HG03045 (cell line): ENCODE measurements around the gene LSM7.

ENCODE experiments used
- ATAC-seq: cut with Tn5 transposase; IDR thresholded peaks from one replicate; pipeline ENCODE4 v1.9.1; 2021; ENCODE audit warnings: mild to moderate bottlenecking, moderate library complexity; ENCODE audit not compliant: unreplicated experiment

Gene LSM7

GRCh38 chr19:2305452-2306280 lies 22.7 kb downstream of the LSM7 start:
- no peak for ATAC-seq

- ATAC-seq = no peak
Observed at GRCh38 chr19:2303211-2303798, 25.1 kb downstream of the LSM7 start.

DNA sequence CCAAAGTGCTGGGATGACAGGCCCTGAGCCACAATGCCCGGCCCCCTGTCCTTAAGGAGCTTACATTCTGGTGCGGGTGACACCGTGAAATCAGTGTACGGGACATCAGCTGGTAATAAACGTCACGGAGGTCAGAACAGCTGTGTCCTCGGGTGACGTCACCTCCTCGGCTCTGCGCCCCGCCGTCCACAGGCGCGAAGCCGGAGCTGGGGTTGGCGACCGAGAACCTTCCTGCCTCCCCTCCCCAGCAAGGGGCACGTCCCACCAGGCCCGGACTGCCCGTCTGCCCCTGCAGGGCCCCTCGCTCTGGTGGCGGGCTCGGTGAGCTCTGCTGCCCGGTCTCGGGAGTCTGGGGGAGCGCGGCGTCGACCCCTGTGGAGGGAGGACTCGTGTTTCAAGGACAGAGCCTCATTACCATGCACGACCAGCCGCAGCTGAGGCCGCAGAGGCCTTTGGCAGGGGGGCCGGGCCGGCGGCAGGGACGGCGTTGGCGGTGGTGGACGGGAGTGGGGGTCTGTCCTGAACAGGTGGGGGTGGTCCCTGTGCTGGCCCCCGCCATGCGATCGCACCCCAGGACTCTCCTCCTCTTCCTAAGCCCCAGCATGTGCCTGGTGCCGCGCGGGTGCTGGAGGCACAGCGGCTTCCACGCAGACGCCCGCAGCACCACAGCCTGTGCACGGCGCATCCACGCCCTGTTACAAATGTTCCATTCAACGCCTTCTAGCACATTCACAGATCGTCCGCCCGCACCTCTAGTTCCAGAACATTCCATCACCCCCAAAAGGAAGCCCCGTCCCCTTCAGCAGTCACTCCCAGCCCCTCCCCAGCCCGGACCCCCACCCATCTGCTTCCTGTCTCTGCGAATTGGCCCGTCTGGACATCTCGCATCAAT lies 25.8 kb downstream of the LSM7 start:
- ATAC-seq = no peak

DNA sequence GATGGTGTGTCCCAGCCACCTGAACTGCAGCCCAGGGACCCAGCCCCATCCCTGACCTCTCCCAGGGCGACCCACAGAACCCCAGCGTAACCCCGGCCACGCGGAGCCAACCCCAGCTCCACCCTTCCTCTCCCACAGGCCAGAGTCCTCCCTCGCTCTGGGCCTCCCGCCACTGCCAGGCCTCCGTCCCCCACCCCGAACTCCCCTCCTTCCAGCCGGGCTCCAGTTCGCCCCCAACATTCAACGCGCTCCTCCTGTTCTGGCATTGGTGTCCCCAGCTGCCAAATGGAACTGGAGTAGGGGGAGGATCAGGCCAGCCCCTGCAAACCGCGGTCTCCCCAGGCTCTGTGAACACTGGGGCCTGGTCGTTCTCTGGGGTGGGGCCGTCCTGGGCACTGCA lies 27.9 kb downstream of the LSM7 start:
- no peak for ATAC-seq

GRCh38 chr19:2296141-2296540 lies 32.2 kb downstream of the LSM7 start:
- no peak for ATAC-seq

- ATAC-seq = no peak
Observed at GRCh38 chr19:2294687-2295335, 33.6 kb downstream of the LSM7 start.

GRCh38 chr19:2291185-2291751 lies 37.1 kb downstream of the LSM7 start:
- no peak for ATAC-seq

GRCh38 chr19:2290441-2291184 lies 37.8 kb downstream of the LSM7 start:
- no peak for ATAC-seq

- no peak for ATAC-seq
Observed at GRCh38 chr19:2289714-2290435, 38.5 kb downstream of the LSM7 start.

GRCh38 chr19:2288818-2289713 lies 39.3 kb downstream of the LSM7 start:
- no peak for ATAC-seq

GRCh38 chr19:2288338-2288817 lies 40.0 kb downstream of the LSM7 start:
- ATAC-seq = no peak

DNA sequence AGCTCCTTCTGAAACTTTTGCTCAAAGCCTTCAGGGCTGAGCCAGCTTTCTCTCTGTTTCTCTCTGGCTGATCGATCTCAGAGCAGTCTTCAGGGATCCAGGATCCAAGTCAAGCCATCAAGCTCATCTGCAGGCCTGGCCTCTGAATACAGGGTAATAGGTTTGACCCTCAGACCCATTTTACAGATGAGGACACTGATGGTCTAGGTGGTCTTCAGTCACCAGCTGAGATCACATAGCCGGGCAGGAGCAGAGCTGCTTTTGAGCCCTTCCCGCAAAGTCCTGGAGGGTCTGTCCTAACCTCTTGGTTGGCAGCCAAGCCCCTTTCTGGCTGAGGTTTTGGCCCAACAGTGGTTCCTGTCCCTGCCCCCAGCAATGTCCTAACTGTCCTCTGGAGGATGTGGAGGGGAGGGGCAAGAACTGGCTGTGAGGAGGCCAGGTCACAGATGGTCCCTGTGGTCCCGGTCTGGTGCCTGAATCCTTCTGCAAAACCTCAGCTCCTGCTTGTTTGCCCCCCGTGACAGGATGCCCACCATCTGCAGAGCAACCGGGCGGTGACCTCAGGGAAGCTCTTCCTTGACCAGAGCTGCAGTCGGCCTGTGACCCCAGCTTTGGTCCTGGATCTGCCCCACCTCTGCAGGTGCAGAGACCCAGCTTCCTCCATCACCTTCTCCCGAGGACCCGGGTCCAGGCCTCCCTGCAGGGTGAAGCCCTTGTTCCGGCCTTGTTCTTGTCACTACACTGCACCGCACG lies 40.6 kb downstream of the LSM7 start:
- ATAC-seq = no peak

- no peak for ATAC-seq
Observed at GRCh38 chr19:2286402-2287140, 41.8 kb downstream of the LSM7 start.

DNA sequence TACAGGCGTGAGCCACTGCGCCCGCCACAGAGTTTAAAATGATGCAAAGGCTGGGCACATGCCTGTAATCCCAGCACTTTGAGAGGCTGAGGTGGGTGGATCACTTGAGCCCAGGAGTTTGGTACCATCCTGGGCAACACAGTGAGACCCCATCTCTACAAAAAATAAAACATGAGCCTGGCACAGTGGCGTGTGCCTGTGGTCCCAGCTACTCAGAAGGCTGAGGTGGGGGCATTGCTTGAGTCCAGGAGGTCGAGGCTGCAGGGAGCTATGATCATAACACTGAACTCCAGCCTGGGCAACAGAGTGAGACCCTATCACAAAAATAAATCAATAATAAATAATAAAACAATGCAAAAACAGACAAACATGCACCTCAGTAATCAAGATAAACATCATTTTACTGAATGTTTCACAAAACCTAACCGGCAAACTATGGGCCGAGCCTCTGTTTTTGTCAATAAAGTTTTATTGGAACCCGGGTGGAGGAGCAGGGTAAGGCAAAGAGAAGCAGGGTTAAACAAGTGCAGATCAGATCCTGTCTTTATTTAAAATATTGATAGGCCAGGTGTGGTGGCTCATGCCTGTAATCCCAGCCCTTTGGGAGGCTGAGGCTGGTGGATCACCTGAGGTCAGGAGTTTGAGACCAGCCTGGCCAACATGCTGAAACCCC lies 44.4 kb downstream of the LSM7 start:
- ATAC-seq = no peak

DNA sequence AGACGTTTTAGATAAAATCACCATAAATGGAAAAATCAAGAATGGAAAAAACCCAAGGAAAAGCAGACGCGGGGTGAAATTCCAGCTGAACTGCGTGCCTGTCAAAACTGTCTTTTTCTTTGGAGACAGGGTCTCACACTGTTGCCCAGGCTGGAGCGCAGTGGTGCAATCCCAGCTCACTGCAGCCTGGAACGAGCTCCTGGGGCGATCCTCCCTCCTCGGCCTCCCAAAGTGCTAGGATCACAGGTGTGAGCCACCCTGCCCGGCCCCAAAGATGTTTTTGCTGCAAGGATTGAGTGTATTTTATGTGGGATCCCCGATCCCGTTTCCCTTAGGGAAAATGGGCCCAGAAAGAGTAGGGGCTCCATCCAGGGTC lies 45.5 kb downstream of the LSM7 start:
- no peak for ATAC-seq
